HepG2 (cell line): ENCODE data around the gene SNRNP200.

Experiments used
- CBX2 ChIP-seq, 2 experiments: fragments of 200-600 bp in 1 of 2; sonication (generic); formaldehyde crosslinking in 1 of 2; IDR thresholded peaks; 2 replicates each; pipeline versions ENCODE4 v1.7.0 to v1.8.1; 2018 to 2022; ENCODE audit warnings: low read depth in 2 of 2, low read length in 1 of 2, mild to moderate bottlenecking in 1 of 2, missing genetic modification reagents in 1 of 2
- EZH2 ChIP-seq: conservative IDR thresholded peaks from 2 replicates; pipeline ENCODE4 v1.6.1; 2012; ENCODE audit warnings: mild to moderate bottlenecking, low read depth, low read length, moderate library complexity
- JUN ChIP-seq: sonication (generic); formaldehyde crosslinking; IDR thresholded peaks from 2 replicates; pipeline ENCODE4 v1.4.0; 2020; ENCODE audit warnings: mild to moderate bottlenecking, missing genetic modification reagents
- KAT2B ChIP-seq: fragments of 150-350 bp; IDR thresholded peaks from 2 replicates; pipeline ENCODE4 v1.6.1; 2014; ENCODE audit warnings: low read depth, low read length, borderline replicate concordance
- MYC ChIP-seq: sonication (generic); formaldehyde crosslinking; IDR thresholded peaks from 2 replicates; pipeline ENCODE4 v1.9.0; 2021; ENCODE audit warnings: missing genetic modification reagents, borderline replicate concordance
- NR2F1 ChIP-seq, 2 experiments: fragments of 450-650 bp in 1 of 2; formaldehyde crosslinking in 1 of 2; IDR thresholded peaks; 2 replicates each; pipeline versions ENCODE4 v1.5.0 to v1.6.1; 2016 to 2020; ENCODE audit warnings: mild to moderate bottlenecking in 1 of 2, missing compliant biosample characterization in 1 of 2, missing genetic modification reagents in 1 of 2, moderate library complexity in 1 of 2
- SMC3 ChIP-seq: IDR thresholded peaks from 2 replicates; pipeline ENCODE4 v1.6.1; 2011; ENCODE audit warnings: low read length, improper control_type of control experiment
- THAP11 ChIP-seq: IDR thresholded peaks from 2 replicates; pipeline ENCODE4 v1.6.1; 2016; ENCODE audit warnings: missing biosample characterization, missing genetic modification reagents
- ZC3H13 ChIP-seq: sonication (generic); formaldehyde crosslinking; IDR thresholded peaks from 2 replicates; pipeline ENCODE4 v1.8.1; 2023; ENCODE audit warnings: mild to moderate bottlenecking, missing genetic modification reagents, moderate library complexity
- ZNF282 ChIP-seq: fragments of 450-650 bp; IDR thresholded peaks from 2 replicates; pipeline ENCODE4 v1.6.1; 2018; ENCODE audit not compliant: partially characterized antibody
- ZNF670 ChIP-seq: sonication (generic); formaldehyde crosslinking; IDR thresholded peaks from 2 replicates; pipeline ENCODE4 v1.8.0; 2022; ENCODE audit warnings: mild to moderate bottlenecking, missing genetic modification reagents, borderline replicate concordance
- TF ChIP-seq, protein P1 (sequence below): sonication (generic); formaldehyde crosslinking; IDR thresholded peaks from 2 replicates; pipeline ENCODE4 v1.5.0; 2020; ENCODE audit warnings: mild to moderate bottlenecking, missing genetic modification reagents, moderate library complexity

DNA sequence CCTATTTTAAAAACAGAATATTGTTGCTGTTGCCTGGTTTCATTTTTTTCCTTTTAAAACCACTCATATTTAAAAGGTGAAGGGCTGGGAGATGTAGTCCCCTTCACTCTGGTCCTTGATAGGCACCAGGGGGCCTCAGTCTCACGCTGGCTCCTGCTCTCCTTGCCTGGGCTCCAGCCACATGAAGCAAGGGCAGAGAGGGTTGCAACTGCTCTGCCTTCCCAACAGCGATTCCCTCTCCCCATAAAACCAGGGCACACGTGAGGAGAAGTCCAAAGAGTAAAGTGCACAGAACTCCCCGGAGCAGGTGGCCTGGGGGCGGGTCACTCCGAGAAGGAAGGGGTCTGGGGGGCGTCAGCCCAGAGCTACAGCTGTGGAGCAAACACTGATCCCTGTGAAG lies 52.3 kb downstream of the SNRNP200 start:
- TF ChIP-seq JUN (CRISPR knock-in tag), result no peak
- no peak for TF ChIP-seq CBX2 (IDR thresholded peaks at IDR 0.05; ENCODE audit: low read depth, low read length)
- no peak for TF ChIP-seq CBX2 (CRISPR knock-in tag; IDR thresholded peaks at IDR 0.05; ENCODE audit: low read depth)
- TF ChIP-seq NR2F1 (CRISPR knock-in tag; IDR thresholded peaks at IDR 0.05), result no peak
- TF ChIP-seq MYC (CRISPR knock-in tag), result no peak
- TF ChIP-seq, protein P1, sequence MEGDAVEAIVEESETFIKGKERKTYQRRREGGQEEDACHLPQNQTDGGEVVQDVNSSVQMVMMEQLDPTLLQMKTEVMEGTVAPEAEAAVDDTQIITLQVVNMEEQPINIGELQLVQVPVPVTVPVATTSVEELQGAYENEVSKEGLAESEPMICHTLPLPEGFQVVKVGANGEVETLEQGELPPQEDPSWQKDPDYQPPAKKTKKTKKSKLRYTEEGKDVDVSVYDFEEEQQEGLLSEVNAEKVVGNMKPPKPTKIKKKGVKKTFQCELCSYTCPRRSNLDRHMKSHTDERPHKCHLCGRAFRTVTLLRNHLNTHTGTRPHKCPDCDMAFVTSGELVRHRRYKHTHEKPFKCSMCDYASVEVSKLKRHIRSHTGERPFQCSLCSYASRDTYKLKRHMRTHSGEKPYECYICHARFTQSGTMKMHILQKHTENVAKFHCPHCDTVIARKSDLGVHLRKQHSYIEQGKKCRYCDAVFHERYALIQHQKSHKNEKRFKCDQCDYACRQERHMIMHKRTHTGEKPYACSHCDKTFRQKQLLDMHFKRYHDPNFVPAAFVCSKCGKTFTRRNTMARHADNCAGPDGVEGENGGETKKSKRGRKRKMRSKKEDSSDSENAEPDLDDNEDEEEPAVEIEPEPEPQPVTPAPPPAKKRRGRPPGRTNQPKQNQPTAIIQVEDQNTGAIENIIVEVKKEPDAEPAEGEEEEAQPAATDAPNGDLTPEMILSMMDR (CRISPR knock-in tag), result peak; percentile 81
- no peak for TF ChIP-seq ZNF282
- TF ChIP-seq ZNF670, result no peak
- peak; percentile 77 for TF ChIP-seq SMC3
- TF ChIP-seq THAP11 (CRISPR knock-in tag), result peak; percentile 60
- TF ChIP-seq EZH2, result no peak
- TF ChIP-seq ZC3H13 (CRISPR knock-in tag), result no peak
- TF ChIP-seq KAT2B, result no peak
